ENCODE results near the gene TPM4. TPM values are rescaled to one million over a fixed set of nuclear protein-coding genes. Genes with fewer than 3 reads are reported as not detected.

TPM4 gene
- total RNA-seq, 1 experiment from 2014 or later, result 307 TPM

DNA sequence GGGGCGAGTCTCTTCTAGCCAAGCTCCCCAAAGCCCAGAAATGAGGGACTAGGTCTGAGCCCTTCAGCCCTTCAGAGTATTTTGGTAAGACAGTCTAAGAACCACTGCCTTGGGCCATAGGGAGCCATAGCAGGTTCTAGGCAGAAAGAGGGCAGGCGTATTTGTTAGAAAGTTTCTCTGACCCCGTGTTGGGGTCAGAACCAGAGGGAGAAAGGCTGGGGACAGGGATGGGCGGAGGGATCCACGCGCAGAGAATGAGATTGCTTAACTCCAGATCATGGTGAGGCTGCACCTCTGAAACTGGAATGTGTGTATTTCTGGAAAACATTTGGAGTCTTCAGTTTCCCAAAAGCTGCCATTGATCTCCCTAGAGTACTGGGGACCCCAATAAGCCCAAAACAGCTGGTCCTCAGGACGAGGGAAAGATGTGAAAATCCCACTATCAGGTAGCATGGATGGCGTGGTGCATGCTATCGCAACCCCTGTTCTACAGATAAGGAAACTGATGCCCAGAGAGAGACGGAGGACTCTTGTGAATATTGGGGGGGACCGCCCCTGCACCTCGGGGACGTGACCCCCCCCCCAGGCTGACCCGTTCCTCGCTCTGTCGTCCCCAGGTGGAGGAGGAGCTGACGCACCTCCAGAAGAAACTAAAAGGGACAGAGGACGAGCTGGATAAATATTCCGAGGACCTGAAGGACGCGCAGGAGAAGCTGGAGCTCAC lies 703 bp upstream of the TPM4 start:
- Histone ChIP-seq H3F3A (ENCODE audit: insufficient read depth, low read depth) (peaks cover 71% of the 10 kb centered on the region), H2AFZ (peak overlapping the region; percentile 55), H3K79me2 (ENCODE audit: low read depth) (peaks cover 40% of the 10 kb centered on the region), H4K20me1 (ENCODE audit: insufficient read depth) (no peaks in the 10 kb centered on the region), H3K4me1 (replicated peaks; ENCODE audit: insufficient read depth) (peaks cover 49% of the 10 kb centered on the region), H3K27me3 (ENCODE audit: insufficient read depth, low read depth) (no peaks in the 10 kb centered on the region), H3K4me2 (peak overlapping the region; percentile 86), H3K9me3 (ENCODE audit: insufficient read depth, low read depth) (no peaks in the 10 kb centered on the region), H3K9me2 (ENCODE audit: insufficient read depth) (no peaks in the 10 kb centered on the region), H3K36me3 (ENCODE audit: low read depth) (peaks cover 4% of the 10 kb centered on the region; the same call in 1 of the 2 replicates), H3K4me3 (peak overlapping the region; percentile 70; the same call in 1 of the 2 replicates), H3K27ac (peak overlapping the region; percentile 99)
- CTCF ChIA-PET, result interaction anchor here (0.5 to 0.7 kb wide), 2 partner anchors 27 kb away, joined by 3 read pairs; no protein-coding TSS in a partner anchor
- TF ChIP-seq EZH2 (IDR thresholded peaks at IDR 0.05; ENCODE audit: low read depth), result no peak
- TF ChIP-seq, protein P1, sequence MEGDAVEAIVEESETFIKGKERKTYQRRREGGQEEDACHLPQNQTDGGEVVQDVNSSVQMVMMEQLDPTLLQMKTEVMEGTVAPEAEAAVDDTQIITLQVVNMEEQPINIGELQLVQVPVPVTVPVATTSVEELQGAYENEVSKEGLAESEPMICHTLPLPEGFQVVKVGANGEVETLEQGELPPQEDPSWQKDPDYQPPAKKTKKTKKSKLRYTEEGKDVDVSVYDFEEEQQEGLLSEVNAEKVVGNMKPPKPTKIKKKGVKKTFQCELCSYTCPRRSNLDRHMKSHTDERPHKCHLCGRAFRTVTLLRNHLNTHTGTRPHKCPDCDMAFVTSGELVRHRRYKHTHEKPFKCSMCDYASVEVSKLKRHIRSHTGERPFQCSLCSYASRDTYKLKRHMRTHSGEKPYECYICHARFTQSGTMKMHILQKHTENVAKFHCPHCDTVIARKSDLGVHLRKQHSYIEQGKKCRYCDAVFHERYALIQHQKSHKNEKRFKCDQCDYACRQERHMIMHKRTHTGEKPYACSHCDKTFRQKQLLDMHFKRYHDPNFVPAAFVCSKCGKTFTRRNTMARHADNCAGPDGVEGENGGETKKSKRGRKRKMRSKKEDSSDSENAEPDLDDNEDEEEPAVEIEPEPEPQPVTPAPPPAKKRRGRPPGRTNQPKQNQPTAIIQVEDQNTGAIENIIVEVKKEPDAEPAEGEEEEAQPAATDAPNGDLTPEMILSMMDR (conservative IDR thresholded peaks at IDR 0.05), result no peak
- BruUV-seq (replicated peaks), result TSS peak; percentile 61
- POLR2A ChIA-PET (ENCODE audit: unreplicated experiment), result interaction anchor here (0.7 to 0.9 kb wide), 2 partner anchors 10 to 106 kb away, joined by 11 to 15 read pairs; no protein-coding TSS in a partner anchor
- intact Hi-C loops (cut with micrococcal nuclease; ENCODE audit: unreplicated experiment), result loop anchor here (1.0 to 5.0 kb wide), 2 partner anchors 33 to 247 kb away; no protein-coding TSS in a partner anchor
- no peak for DNase-seq

DNA sequence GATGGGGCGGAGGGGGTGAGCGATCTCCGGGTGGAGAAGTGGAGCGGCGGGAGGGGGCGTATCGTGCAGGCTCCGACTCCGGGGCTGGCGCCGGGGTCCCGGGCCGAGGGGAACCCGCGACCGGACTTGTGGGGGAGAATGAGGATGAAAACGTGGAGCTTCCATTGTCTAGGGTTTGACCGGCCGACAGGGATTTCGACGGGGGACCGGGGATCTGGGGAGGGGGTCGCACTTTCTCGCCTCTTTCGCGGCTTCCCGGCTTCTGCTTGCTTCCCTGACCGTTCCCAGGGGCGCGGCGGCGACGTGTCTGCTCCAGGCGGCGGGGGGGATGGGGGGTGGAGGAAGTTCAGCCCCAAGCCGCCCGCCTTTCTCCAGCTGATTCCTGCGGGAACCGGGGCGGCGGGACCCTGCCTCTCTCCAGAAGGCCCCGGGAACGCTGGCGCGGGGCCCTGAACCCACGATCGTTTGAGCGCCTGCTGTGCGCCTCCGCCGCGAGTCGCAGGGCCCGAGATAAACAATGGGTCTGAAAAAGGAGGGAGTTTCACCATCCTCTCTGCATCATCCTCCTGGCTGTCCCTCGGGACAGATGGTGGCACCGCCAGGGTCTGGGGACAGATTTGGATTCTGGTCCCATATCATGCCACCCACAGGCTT lies 790 bp downstream of the TPM4 start:
- CTCF ChIA-PET, result no interaction called here
- peaks cover 78% of the 10 kb centered on the region for H3F3A ChIP-seq (ENCODE audit: insufficient read depth, low read depth)
- H3K79me2 ChIP-seq (ENCODE audit: low read depth), result peaks cover 46% of the 10 kb centered on the region
- DNase-seq, result no peak
- H3K4me3 ChIP-seq, result peak overlapping the region; percentile 70
- peaks cover 36% of the 10 kb centered on the region for H3K4me1 ChIP-seq (replicated peaks; ENCODE audit: insufficient read depth)
- no peaks in the 10 kb centered on the region for H3K9me3 ChIP-seq (ENCODE audit: insufficient read depth, low read depth)
- no peak overlapping the region for H2AFZ ChIP-seq
- H3K27ac ChIP-seq, result peak overlapping the region; percentile 99
- H3K9me2 ChIP-seq (ENCODE audit: insufficient read depth), result no peaks in the 10 kb centered on the region
- POLR2A ChIA-PET (ENCODE audit: unreplicated experiment), result interaction anchor here (0.6 to 0.9 kb wide), 4 partner anchors 11 to 1642 kb away, joined by 3 to 15 read pairs (median 4); no protein-coding TSS in a partner anchor
- peak overlapping the region; percentile 86 for H3K4me2 ChIP-seq
- intact Hi-C loops (cut with micrococcal nuclease; ENCODE audit: unreplicated experiment), result loop anchor here (1.0 to 5.0 kb wide), 2 partner anchors 35 to 249 kb away; no protein-coding TSS in a partner anchor
- no peaks in the 10 kb centered on the region for H3K27me3 ChIP-seq (ENCODE audit: insufficient read depth, low read depth)
- BruUV-seq (replicated peaks), result no TSS peak
- H4K20me1 ChIP-seq (ENCODE audit: insufficient read depth), result no peaks in the 10 kb centered on the region
- peaks cover 19% of the 10 kb centered on the region for H3K36me3 ChIP-seq (ENCODE audit: low read depth)
- TF ChIP-seq, protein P1 (conservative IDR thresholded peaks at IDR 0.05), result no peak
- no peak for TF ChIP-seq EZH2 (IDR thresholded peaks at IDR 0.05; ENCODE audit: low read depth)

DNA sequence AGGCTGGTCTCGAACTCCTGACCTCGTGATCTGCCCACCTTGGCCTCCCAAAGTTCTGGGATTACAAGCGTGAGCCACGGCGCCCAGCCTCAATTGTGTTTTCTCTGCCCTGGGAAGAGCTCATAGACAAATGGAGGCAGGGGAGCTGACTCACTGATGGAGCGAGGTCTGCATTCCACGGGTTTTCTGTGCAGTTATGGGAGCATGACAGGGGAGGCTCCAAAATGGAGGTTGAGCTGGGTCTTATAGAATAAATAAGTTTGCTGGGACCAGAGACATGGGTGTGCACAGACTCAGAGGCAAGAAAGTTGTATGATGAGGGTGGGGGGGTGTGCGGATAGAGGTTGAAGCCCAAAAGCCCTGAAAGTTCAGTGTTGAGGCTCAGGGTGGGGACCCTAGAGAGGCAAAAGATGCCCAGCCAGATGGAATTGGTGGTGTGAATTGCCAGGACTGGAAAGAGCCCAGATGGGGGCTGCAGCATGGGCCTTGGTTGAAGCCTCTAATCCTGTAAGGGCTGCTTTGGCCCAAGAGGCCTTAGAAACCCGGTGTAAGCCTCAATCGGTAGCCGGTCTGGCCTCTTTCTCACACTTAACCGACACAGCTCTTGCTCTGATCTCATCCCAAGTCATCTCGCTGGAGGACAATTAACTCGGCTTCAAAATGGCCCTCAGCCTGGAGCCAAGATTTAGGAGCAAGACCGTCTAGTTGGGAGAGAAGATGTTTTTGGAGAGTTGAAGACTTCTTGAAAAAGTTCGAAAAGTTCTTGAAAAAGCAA lies 1.9 kb downstream of the TPM4 start:
- Histone ChIP-seq H3K79me2 (ENCODE audit: low read depth) (peaks cover 57% of the 10 kb centered on the region), H3K4me3 (peak overlapping the region; percentile 70), H3K4me2 (peak overlapping the region; percentile 86), H2AFZ (no peak overlapping the region), H3F3A (ENCODE audit: insufficient read depth, low read depth) (peaks cover 85% of the 10 kb centered on the region), H3K4me1 (replicated peaks; ENCODE audit: insufficient read depth) (peaks cover 32% of the 10 kb centered on the region), H3K36me3 (ENCODE audit: low read depth) (peaks cover 30% of the 10 kb centered on the region), H3K9me3 (ENCODE audit: insufficient read depth, low read depth) (no peaks in the 10 kb centered on the region), H3K27me3 (ENCODE audit: insufficient read depth, low read depth) (no peaks in the 10 kb centered on the region), H3K27ac (peak overlapping the region; percentile 99), H4K20me1 (ENCODE audit: insufficient read depth) (no peaks in the 10 kb centered on the region; the same call in 1 of the 2 replicates), H3K9me2 (ENCODE audit: insufficient read depth) (no peaks in the 10 kb centered on the region)
- ChIA-PET POLR2A (ENCODE audit: unreplicated experiment) (interaction anchor here (0.6 to 1.1 kb wide), 3 partner anchors 11 to 103 kb away, joined by 3 to 8 read pairs (median 4); partner anchors contain the start of gene HSH2D), CTCF (interaction anchor here (0.6 kb wide), 1 partner anchor 19 kb away, joined by 3 read pairs; no protein-coding TSS in a partner anchor)
- TF ChIP-seq, protein P1 (conservative IDR thresholded peaks at IDR 0.05), result no peak
- TF ChIP-seq EZH2 (IDR thresholded peaks at IDR 0.05; ENCODE audit: low read depth), result no peak
- TSS peak; percentile 65 for BruUV-seq (replicated peaks)
- peak in 1 of 2 experiments; percentile 40 for DNase-seq
- intact Hi-C loops (cut with micrococcal nuclease; ENCODE audit: unreplicated experiment), result loop anchor here (5.0 kb wide), 1 partner anchor 36 kb away; no protein-coding TSS in a partner anchor

Data from PC-9 (cell line).